Breast epithelium (tissue), 4 donors: ENCODE measurements around the gene CIART. TPM values are rescaled to one million over a fixed set of nuclear protein-coding genes. Genes with fewer than 3 reads are reported as not detected.

Experiments used
- DNase-seq, 2 donors: peaks; one replicate each; pipeline ENCODE4 v3.0.0-alpha.2; 2019; ENCODE audit warnings: low spot score in 2 of 2
- H3K27ac ChIP-seq, 2 donors: fragments of 200-600 bp; sonication (generic) in 1 of 2; one replicate each; pipeline ENCODE4 v1.5.1; 2016 to 2019; ENCODE audit warnings: mild to moderate bottlenecking in 1 of 2
- H3K27me3 ChIP-seq, 2 donors: fragments of 200-600 bp; sonication (generic) in 1 of 2; one replicate each; pipeline versions ENCODE4 v1.5.1 to v1.6.0; 2017 to 2019; ENCODE audit warnings: control low read depth in 1 of 2, mild to moderate bottlenecking in 1 of 2
- H3K36me3 ChIP-seq: fragments of 200-600 bp; one replicate; pipeline ENCODE4 v1.5.1; 2019
- H3K4me1 ChIP-seq, 2 donors: fragments of 200-600 bp; sonication (generic); one replicate each; pipeline ENCODE4 v1.5.1; 2016 to 2019; ENCODE audit warnings: control low read depth in 1 of 2
- H3K4me3 ChIP-seq, 3 donors: fragments of 200-600 bp; sonication (generic); 1 replicate in 2 of 3; 2 replicates in 1 of 3; pipeline ENCODE4 v1.5.1; 2016 to 2019; ENCODE audit warnings: mild to moderate bottlenecking in 3 of 3, moderate library complexity in 2 of 3
- H3K9me3 ChIP-seq, 2 donors: fragments of 200-600 bp; sonication (generic) in 1 of 2; one replicate each; pipeline ENCODE4 v1.5.1; 2016 to 2019; ENCODE audit warnings: control low read depth in 1 of 2
- CTCF ChIP-seq, 3 donors: fragments of 450-650 bp; IDR thresholded peaks; one replicate each; pipeline ENCODE4 v1.5.1; 2016 to 2017; ENCODE audit warnings: antibody characterized with exemption in 3 of 3, mild to moderate bottlenecking in 3 of 3, moderate library complexity in 3 of 3
- POLR2A ChIP-seq: fragments of 450-650 bp; IDR thresholded peaks from one replicate; pipeline ENCODE4 v1.6.1; 2016; ENCODE audit warnings: antibody characterized with exemption, mild to moderate bottlenecking, moderate library complexity
- POLR2AphosphoS5 ChIP-seq, 3 donors: sonication (generic); formaldehyde crosslinking; IDR thresholded peaks; one replicate each; pipeline ENCODE4 v1.6.1; 2017; ENCODE audit warnings: antibody characterized with exemption in 3 of 3
- intact Hi-C: fragments of 100-400 bp; cut with DNase I; formaldehyde crosslinking; loops from one replicate; pipeline ENCODE4 v1.15.1; 2023; ENCODE audit warnings: low total_unique reads
- total RNA-seq, 3 donors: library from RNA; depleted of rRNA; stranded (reverse); fragments of >200 nt; gene quantifications; one replicate each; pipeline ENCODE4 v1.1.0, GENCODE V29; 2016

Gene CIART
- total RNA-seq, 3 donors from 2014 or later, result 2.6 to 7.4 (median 4.3) TPM

GRCh38 chr1:150243003-150243402 lies 39.4 kb upstream of the CIART start:
- no peaks in the 10 kb centered on the region for H3K9me3 ChIP-seq
- H3K27ac ChIP-seq, result no peak overlapping the region
- H3K4me1 ChIP-seq, result no peaks in the 10 kb centered on the region
- no peaks in the 10 kb centered on the region for H3K27me3 ChIP-seq
- TF ChIP-seq POLR2AphosphoS5 (IDR thresholded peaks at IDR 0.05), result no peak
- TF ChIP-seq CTCF (IDR thresholded peaks at IDR 0.05), result no peak
- no peak for TF ChIP-seq POLR2A
- intact Hi-C loops, result no loop called here
- H3K4me3 ChIP-seq, result no peak overlapping the region
- peak in 1 of 2 donors; percentile 14 for DNase-seq
- H3K36me3 ChIP-seq, result no peaks in the 10 kb centered on the region

DNA sequence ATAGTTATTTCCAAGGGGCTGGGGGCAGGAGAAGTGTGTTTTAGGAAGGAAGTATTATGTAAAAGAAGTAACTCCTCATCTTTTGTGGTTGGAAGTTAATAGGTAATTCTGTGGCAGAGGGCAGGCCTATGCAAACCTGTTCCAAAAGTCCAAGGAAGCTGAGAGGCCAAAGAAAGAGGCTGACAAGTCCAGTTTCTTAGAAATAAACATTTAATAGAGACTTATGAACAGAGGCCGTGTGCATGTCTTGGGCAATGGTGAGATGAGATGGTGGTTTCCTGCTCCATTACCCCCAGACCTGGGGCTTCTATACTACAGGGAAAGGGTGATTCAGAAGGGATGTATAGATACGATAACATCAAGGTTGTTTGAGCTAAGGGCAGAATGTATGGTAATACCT lies 32.4 kb upstream of the CIART start:
- Histone ChIP-seq H3K27me3 (no peaks in the 10 kb centered on the region), H3K36me3 (no peaks in the 10 kb centered on the region), H3K4me3 (no peak overlapping the region), H3K4me1 (no peaks in the 10 kb centered on the region), H3K9me3 (no peaks in the 10 kb centered on the region), H3K27ac (no peak overlapping the region)
- TF ChIP-seq CTCF (IDR thresholded peaks at IDR 0.05), result no peak
- no peak for TF ChIP-seq POLR2AphosphoS5 (IDR thresholded peaks at IDR 0.05)
- no peak for TF ChIP-seq POLR2A
- intact Hi-C loops, result no loop called here
- DNase-seq, result no peak

DNA sequence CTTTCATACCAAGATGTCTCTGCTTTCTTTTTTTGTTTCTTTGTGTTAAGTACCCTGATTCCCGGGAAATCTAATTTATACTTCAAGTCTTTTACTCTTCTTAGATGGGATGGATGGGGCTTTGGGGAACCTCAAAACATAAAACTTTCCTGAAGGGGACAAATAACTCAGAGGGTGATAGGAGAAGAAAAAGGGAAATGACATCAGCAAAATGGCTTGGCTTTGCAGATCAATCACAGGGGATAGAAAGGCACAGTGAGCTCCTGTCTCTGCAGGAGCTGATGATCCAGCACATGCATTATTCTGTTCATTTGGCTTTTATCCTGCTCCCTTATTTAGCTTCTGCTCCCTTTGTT lies 26.2 kb upstream of the CIART start:
- Histone ChIP-seq H3K36me3 (no peaks in the 10 kb centered on the region), H3K27ac (peak overlapping the region in 1 of 2 donors; percentile 78), H3K27me3 (no peaks in the 10 kb centered on the region), H3K9me3 (no peaks in the 10 kb centered on the region), H3K4me3 (peak overlapping the region in 2 of 3 donors; percentile 29 to 58), H3K4me1 (peaks cover 0 to 2% of the 10 kb centered on the region in 2 donors)
- no peak for DNase-seq
- intact Hi-C loops, result no loop called here
- no peak for TF ChIP-seq POLR2AphosphoS5 (IDR thresholded peaks at IDR 0.05)
- no peak for TF ChIP-seq CTCF (IDR thresholded peaks at IDR 0.05)
- no peak for TF ChIP-seq POLR2A

DNA sequence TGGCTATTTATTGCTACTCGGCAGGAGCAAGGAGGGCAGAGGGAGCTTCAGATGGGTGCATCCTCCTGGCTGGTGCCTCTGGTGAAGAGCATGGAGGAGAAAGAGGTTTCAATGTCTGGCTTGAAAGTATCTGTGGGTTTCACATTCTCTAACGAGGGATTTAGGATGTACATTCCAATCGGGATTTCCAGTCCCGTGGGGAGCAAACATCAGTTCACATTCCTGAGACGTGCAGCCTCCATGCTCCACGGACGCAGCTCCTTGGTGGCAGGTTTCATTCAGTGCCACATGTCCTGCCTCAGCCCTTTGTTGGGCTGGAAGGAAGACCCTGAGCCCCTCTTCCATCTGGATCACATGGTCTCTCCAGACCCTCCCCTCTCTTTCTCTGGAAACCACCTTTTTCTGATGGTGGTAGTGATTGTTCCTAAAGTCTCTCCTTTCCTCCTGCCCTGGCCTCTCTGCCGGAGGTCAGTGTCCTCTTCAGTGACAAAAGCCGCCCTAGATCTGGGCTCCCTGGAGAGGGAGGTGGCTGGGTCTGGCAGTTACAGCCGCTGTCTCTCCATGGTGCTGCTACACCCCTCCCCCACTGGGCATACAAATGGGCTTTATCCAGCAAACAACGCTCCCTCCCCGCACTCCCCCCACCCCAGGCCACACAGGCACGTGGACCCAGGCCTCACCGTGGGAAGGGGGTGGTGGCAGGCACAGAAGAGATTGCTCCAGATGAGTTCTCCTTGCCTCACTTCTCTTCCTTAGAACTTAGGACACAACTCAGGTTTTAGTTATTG lies 25.6 kb upstream of the CIART start:
- Histone ChIP-seq H3K4me1 (peaks cover 0 to 2% of the 10 kb centered on the region in 2 donors), H3K36me3 (no peaks in the 10 kb centered on the region), H3K27ac (peak overlapping the region in 1 of 2 donors; percentile 78), H3K9me3 (no peaks in the 10 kb centered on the region), H3K27me3 (no peaks in the 10 kb centered on the region), H3K4me3 (no peak overlapping the region)
- intact Hi-C loops, result no loop called here
- DNase-seq, result no peak
- no peak for TF ChIP-seq CTCF (IDR thresholded peaks at IDR 0.05)
- TF ChIP-seq POLR2AphosphoS5 (IDR thresholded peaks at IDR 0.05), result no peak
- no peak for TF ChIP-seq POLR2A
